ENCODE results near the gene ARL5B. TPM values are rescaled to one million over a fixed set of nuclear protein-coding genes. Genes with fewer than 3 reads are reported as not detected.

ARL5B gene
- total RNA-seq, 1 donor from 2014 or later = 22.4 TPM

DNA sequence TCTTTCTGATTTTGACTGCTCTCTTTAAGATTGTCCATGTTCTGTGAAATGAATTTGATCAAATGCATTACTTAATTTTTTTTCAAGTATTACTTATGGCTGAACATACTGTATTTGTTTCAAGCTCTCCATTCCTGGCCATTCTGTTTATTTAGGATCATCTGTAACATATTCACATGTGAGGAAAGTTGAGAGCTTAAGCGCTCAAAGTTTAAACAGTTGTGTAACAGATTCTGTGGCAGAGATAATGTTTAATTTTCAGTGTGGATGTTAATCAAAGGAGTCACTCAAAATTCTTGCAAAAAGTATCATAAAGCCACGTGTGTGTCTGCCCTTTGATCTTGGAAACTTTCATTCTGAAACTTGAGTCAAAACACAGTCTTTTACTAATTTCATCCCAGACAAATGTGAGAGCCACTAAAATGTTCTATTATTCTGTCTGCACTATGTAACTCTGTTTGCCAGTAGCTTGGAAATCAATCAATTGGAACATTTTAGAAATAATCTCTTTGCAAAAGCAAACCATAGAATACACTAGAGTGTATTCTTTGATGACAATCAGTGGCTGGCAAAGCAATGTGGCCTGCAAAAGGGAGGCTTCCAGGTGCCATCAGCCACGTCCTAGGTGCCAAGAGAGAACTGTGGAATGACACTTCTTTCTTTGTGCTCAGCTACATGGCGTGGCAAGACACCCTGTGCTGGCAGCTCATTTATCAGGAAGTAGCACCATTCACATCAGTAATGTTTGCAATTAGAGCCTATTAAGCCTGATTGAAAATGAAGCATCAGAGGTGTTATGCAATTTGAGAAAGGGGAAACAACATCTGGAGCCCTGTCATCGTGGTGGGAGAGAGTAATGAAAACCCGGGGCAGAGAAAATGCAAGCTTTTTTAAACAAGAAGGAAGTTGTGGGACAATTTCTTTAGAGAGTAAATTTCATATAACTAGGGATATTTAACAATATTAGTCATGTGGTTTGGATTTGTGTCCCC is 40.9 kb downstream of the ARL5B start:
- no peak for DNase-seq (ENCODE audit: low read depth)

DNA sequence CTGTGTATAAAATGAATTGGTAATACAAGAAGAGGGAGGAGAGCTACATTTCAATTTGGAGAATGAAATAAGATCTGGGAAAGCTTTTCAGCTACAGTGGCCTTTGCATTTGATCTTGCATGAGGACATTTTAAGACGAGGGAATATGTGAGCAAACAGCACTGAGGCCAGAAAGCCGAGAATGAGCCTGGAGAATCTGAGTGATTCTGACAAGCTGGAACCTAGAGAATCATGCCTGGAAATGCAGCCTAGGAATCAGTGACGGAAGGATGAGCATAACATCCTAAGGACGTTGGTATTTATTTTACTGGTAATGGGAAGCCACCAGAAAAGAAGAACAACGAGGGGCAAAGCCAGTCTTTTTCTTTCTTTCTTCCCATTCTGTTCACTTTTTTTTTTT is 44.3 kb downstream of the ARL5B start:
- DNase-seq (ENCODE audit: low read depth) = no peak

GRCh38 chr10:18710201-18710653 is 51.0 kb downstream of the ARL5B start:
- DNase-seq (ENCODE audit: low read depth) = no peak

GRCh38 chr10:18713077-18713476 is 53.8 kb downstream of the ARL5B start:
- peak; percentile 97 for DNase-seq (ENCODE audit: low read depth)

- DNase-seq (ENCODE audit: low read depth) = no peak
Observed at GRCh38 chr10:18718991-18719390, 59.8 kb downstream of the ARL5B start.

- DNase-seq (ENCODE audit: low read depth) = no peak
Observed at GRCh38 chr10:18719811-18720210, 60.6 kb downstream of the ARL5B start.

DNA sequence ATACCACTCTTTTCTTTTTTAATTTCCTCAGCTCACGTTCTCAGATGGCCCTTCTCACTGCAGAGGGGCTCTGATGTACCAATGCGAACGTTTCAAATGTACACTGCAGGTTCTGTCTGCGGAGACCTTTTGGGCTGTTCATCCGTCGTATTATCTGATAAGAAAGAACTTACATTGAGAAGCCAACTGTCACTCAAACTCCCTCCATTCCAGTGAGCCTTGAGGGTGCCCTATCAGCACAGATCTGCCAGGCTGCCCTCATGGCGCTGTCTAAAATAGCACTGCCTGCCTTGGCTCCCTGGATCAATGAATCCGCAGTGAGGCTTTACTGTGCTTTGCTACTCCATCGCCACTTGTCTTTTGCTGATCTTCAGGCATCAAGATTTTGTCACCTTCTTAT is 61.8 kb downstream of the ARL5B start:
- no peak for DNase-seq (ENCODE audit: low read depth)

GRCh38 chr10:18723801-18724200 is 64.6 kb downstream of the ARL5B start:
- no peak for DNase-seq (ENCODE audit: low read depth)

Other genes with a start within 250 kb of the ARL5B start
- gene NSUN6, start 7.8 kb upstream of the ARL5B start, total RNA-seq = 8.0 and 12.0 TPM in 2 replicates

Data from renal cortical epithelial cell (primary cell).